K562 treated with DMSO at 1 percent for 4 hours (cell line): ENCODE results near the gene ZNF593. TPM values are rescaled to one million over a fixed set of nuclear protein-coding genes. Genes with fewer than 3 reads are reported as not detected.

Source experiments
- total RNA-seq: library from RNA; unstranded; fragments of 300-600 nt; gene quantifications from 2 replicates; pipeline ENCODE4 v1.2.3, GENCODE V29; 2022; ENCODE audit not compliant: insufficient read depth

The ZNF593 gene
- 63.0 and 75.4 TPM in 2 replicates for total RNA-seq

DNA sequence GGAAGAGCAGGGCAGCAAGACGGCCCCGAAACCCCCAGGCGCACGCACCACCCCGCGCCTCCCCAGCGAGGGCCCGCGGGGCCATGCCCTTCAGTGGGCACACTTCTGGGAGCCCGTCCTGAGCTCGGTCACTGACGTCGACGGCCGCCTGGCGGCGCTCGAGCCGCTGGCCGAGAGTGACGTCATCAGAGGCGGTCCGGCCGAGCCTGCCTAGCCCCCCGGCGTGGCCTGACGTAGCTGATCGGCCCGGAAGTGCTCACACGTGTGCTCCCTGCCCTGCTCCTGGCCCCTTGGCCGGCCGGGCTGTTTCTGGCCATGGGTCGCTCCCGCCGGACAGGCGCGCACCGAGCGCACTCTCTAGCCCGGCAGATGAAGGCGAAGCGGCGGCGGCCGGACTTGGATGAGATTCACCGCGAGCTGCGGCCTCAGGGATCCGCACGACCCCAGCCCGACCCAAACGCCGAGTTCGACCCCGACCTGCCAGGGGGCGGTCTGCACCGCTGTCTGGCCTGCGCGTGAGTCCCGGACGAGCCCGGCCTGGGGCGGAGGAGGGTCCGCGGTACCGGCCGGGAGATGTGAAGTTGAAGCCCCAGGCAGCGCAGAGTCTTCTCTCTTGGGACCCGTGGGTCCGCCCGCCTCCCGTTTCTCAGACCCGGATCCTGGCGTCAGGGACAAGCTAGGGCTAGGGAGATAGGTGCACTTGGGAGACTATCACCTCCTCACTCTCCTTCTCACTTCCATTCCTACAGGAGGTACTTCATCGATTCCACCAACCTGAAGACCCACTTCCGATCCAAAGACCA, at the start of gene ZNF593:
ZNF593 (plus strand) TSS at position 240 of the 803 bp plus-strand sequence; CDS start at position 316, 76 bp downstream.

DNA sequence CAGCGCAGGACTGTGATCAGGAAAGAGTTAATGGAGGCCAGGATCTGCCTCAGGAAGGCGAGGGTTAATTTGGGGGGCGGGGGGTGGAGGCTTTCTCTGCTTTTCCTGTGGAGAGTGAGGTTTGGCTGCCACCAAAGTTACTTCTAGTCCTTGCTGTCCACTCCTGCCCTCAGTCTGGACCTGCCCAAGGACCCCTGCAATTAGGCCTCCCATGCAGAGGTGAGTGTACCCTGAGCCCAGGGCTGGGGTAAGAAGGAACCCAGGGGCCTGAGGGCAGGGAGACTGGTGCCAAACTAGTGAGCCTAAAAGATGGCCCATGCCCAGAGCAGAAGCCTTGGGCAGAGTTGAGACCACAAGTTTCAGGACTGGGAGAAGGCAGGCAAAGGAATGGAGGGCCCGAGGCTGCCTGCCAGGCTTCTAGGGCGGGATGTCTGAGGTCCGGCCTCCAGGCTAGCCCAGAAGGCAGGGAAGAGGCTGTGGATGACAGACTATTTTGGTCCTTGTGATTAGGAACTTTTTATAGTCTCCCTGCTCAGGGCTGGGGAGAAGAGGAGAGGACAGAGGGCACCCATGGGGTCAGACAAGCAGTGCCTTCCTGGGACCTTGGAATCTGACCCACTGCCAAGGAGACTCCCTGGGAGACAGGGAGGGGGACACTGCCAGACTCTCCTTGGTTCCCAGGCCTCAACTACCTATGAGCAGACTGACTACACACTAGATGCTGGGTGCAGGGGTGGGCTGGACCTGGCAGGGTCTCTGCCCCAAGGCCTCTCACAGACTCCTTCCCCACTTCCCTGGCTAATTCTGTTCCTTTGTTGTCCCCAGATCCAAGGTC, 10.6 kb upstream of the ZNF593 start, which contains the start of gene FAM110D:
FAM110D (plus strand) TSS at position 172 of the 835 bp plus-strand sequence. CDS start 2,213 bp downstream, outside the sequence.

DNA sequence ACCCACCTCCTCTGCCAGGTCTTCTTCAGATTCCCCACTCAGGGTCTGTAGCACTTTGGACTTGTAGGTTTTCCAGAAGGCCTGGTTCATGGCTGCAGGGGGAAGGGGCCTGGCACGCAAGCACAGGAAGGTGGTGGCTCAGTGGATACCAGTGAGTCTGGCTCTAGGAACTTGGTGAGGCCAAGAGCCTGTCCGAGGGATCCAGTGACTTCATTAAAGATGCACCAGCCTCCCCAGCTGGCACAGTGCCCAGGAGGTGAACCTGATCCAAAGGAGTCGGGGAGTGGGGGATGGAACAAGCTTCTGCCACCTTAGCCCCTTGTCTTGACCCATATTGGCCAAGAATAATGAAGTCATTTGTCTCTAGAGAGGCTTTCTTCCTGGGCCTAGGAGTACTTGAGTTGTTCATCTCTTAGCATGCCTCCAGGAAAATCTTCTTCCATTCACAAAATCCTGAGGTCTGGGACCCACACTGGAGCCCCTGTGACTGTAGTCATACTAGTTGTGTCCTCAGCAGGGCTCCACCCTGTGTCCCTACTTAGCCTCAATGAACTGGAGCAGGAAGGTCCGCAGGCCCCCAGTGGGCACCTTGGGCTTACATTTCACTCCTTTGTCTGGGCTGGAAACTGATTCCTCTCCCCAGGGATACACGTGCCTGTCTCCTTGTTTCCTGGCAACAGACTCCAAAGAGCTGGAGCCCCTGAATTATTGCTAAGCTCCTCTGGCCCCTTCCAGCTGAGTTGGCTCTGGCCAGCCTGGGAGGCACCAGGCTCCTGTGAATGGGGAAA, 1.1 kb upstream of the ZNF593 start, which contains the start of gene C1orf232:
C1orf232 (minus strand) TSS at position 554 of the 788 bp plus-strand sequence; CDS start at position 90, 464 bp downstream.

DNA sequence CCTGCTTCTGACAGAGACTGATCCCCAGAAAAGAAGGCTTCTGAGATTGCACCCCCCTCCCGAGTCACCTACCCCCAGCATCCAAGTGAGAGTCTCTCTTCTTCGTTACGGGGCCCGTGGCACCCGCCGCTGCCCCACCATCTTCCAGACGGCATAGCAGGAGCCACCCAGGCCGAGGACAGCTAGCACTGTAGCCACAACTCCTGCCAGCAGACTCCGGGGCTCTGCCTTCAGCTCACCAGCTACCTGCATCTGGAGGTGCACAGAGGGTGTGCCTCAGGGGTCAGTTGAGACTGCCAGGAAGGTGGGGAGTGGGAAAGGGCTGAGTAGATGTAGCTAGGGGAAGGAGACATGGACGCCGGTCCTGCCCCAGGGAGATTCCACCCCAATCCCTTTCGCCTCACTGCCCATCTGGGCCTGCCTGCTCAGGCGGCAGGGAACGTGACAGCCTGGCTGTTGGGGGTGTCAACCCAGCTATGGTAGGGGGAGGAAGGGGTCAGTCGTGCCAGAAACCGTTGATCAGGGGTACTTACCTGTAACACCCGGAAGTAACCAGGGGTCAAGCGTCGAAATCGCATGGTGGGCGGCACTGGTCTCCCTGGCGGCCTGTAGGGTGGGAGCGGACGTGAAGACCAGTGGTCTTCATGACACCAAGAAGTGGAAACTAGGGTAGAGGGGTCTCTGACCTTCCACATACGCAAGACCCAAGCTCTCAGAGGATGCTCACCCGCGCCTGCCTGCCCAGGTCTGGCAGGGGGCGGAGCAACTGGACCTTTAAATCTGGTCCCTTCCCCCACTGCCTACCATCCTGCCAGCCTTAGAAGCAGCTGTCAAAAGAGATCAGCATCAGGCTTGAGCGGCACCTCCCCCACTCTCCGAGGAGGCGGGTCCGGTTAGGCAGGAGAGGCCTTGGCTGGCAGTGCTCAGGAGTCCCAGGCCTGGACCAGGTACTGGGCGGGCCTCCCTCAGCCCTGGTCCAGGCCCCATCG, 1.7 kb downstream of the ZNF593 start, which contains the start of gene ZNF593OS:
ZNF593OS (minus strand) TSS at position 749 of the 989 bp plus-strand sequence; CDS start at position 578, 171 bp downstream.

DNA sequence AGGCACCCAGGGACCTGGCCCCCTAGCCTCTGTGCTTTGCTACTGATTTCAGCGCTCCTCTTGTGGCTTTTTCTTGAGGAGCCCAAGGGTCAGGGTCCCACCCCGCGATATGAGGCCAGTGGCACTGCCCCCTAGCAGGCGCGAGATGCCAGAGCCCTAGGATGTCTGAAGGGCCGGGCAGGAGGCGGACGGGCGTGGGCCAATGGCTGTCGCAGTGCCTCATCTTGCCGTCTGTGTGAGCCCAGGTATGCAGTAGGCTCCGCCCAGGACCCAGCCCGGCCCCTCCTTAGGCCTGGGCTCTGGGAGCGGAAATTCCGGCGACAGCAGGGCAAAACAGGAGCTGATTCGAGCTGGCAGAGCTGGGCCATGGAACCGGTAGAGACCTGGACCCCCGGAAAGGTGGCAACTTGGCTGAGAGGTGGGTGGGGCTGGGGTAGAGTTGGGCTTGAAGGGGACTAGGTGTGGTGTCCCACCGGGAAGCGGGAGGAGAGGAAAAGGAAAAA, 7.5 kb downstream of the ZNF593 start, which contains the start of gene CNKSR1:
CNKSR1 (plus strand) TSS at position 310 of the 503 bp plus-strand sequence; CDS start at position 367, 57 bp downstream.

DNA sequence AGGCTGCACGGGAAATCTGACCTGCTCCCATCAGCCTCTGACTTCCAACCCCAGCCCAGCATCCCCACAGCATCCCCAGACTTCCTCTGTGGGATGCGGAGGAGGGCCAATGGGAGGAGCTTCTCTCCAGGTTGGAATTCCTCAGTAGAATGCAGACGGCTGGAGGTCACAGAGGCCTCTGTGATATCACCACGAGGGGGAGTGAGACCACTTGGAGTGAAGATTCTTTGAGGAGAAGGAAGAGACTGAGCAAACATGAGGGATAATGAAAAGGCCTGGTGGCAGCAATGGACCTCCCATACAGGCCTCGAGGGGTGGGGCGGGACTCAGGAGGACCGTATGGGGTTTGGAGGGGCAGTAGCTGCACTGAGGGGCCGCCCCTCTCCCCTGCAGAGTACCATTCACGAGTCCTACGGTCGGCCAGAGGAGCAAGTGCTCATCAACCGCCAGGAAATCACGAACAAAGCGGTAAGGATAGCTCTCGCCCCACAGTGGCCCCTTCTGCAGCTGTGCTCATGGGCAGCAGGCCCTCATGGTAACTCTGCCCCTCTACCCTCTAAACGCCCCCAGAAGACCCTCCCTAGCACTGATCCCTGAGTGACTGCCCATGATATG, 20.8 kb downstream of the ZNF593 start, which contains the start of gene CATSPER4:
CATSPER4 (plus strand) TSS at position 230 of the 615 bp plus-strand sequence; CDS start at position 256, 26 bp downstream.

Other genes starting within 250 kb of the ZNF593 start
- 4.1 and 5.0 TPM in 2 replicates for gene PAFAH2, start 171.8 kb upstream of the ZNF593 start, total RNA-seq
- gene EXTL1, start 148.1 kb upstream of the ZNF593 start, total RNA-seq, result 0.28 TPM in 1 of 2 replicates, not detected in the other
- not detected in 2 replicates for gene SLC30A2, start 123.8 kb upstream of the ZNF593 start, total RNA-seq
- gene TRIM63, start 102.3 kb upstream of the ZNF593 start, total RNA-seq, result 1.6 TPM in 1 of 2 replicates, not detected in the other
- 7.5 and 12.8 TPM in 2 replicates for gene PDIK1L, start 58.1 kb upstream of the ZNF593 start, total RNA-seq
- gene FAM110D, start 10.8 kb upstream of the ZNF593 start, total RNA-seq, result 0.99 TPM in 1 of 2 replicates, not detected in the other
- not detected in 2 replicates for gene C1orf232, start 945 bp upstream of the ZNF593 start, total RNA-seq
- not detected in 2 replicates for gene ZNF593OS, start 1.9 kb downstream of the ZNF593 start, total RNA-seq
- 0.63 and 1.5 TPM in 2 replicates for gene CNKSR1, start 7.6 kb downstream of the ZNF593 start, total RNA-seq
- gene CATSPER4, start 20.7 kb downstream of the ZNF593 start, total RNA-seq, result not detected in 2 replicates
- gene CEP85, start 64.3 kb downstream of the ZNF593 start, total RNA-seq, result 49.6 and 66.7 TPM in 2 replicates
- 136 and 157 TPM in 2 replicates for gene SH3BGRL3, start 110.2 kb downstream of the ZNF593 start, total RNA-seq
- 17.6 and 19.6 TPM in 2 replicates for gene UBXN11, start 136.7 kb downstream of the ZNF593 start, total RNA-seq
- 121 and 273 TPM in 2 replicates for gene CD52, start 148.1 kb downstream of the ZNF593 start, total RNA-seq
- 4.5 and 6.0 TPM in 2 replicates for gene CRYBG2, start 184.2 kb downstream of the ZNF593 start, total RNA-seq
- gene ZNF683, start 202.8 kb downstream of the ZNF593 start, total RNA-seq, result not detected in 2 replicates
- gene LIN28A, start 240.9 kb downstream of the ZNF593 start, total RNA-seq, result not detected in 2 replicates